Thyroid gland (tissue), 4 donors: ENCODE measurements around the gene AP2B1.

Experiments
- POLR2A ChIP-seq, 2 donors: fragments of 450-650 bp; IDR thresholded peaks; one replicate each; pipeline ENCODE4 v1.6.1; 2017; ENCODE audit warnings: antibody characterized with exemption in 2 of 2, mild to moderate bottlenecking in 2 of 2, moderate library complexity in 1 of 2
- TF ChIP-seq, protein P1 (sequence below), 6 experiments: fragments of 200-600 bp in 3 of 6; fragments of 450-650 bp in 3 of 6; sonication (generic) in 3 of 6; IDR thresholded peaks; one replicate each; pipeline ENCODE4 v1.5.1; 2016 to 2019; ENCODE audit warnings: antibody characterized with exemption in 6 of 6, mild to moderate bottlenecking in 2 of 6, inconsistent platforms in 1 of 6, moderate library complexity in 1 of 6

DNA sequence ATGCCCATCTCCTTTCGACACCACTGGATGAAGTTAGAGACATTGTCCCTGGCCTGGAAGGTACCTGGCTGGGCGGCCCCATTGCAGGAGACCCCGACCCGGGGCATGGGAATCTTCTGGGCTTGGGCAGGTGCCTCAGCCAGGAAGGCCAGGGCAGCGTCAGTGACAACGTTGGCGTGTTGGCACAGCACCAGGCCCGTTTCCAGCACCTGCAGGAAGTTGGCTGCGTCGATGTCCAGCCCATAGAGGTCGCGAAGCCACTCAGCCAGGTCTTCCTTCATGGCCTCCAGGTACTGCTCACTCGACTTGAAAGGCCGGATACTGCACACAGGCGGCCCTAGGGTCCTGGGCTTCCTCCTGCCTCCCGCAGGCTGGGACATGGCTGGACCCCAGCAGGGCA, 165.3 kb downstream of the AP2B1 start:
- TF ChIP-seq POLR2A (IDR thresholded peaks at IDR 0.05) = no peak
- TF ChIP-seq, protein P1, sequence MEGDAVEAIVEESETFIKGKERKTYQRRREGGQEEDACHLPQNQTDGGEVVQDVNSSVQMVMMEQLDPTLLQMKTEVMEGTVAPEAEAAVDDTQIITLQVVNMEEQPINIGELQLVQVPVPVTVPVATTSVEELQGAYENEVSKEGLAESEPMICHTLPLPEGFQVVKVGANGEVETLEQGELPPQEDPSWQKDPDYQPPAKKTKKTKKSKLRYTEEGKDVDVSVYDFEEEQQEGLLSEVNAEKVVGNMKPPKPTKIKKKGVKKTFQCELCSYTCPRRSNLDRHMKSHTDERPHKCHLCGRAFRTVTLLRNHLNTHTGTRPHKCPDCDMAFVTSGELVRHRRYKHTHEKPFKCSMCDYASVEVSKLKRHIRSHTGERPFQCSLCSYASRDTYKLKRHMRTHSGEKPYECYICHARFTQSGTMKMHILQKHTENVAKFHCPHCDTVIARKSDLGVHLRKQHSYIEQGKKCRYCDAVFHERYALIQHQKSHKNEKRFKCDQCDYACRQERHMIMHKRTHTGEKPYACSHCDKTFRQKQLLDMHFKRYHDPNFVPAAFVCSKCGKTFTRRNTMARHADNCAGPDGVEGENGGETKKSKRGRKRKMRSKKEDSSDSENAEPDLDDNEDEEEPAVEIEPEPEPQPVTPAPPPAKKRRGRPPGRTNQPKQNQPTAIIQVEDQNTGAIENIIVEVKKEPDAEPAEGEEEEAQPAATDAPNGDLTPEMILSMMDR (IDR thresholded peaks at IDR 0.05) = no peak
